ENCODE data around the gene ZFR. TPM values are rescaled to one million over a fixed set of nuclear protein-coding genes. Genes with fewer than 3 reads are reported as not detected.

The ZFR gene
- total RNA-seq, 2 donors from 2014 or later: 59.1 to 67.9 TPM

- Histone ChIP-seq H3K9me3 (ENCODE audit: control insufficient read depth, low read length) (peaks cover 39% of the 10 kb centered on the region), H3K4me1 (ENCODE audit: control insufficient read depth, insufficient read depth, low read length) (peaks cover 3% of the 10 kb centered on the region), H3K27me3 (ENCODE audit: control insufficient read depth, insufficient read depth, low read length, poor library complexity, severe bottlenecking) (no peaks in the 10 kb centered on the region), H3K36me3 (ENCODE audit: control insufficient read depth, insufficient read depth, low read length) (no peaks in the 10 kb centered on the region), H3K4me3 (ENCODE audit: low read length) (no peak overlapping the region), H3K27ac (ENCODE audit: low read depth, low read length) (no peak overlapping the region), H3K9ac (ENCODE audit: extremely low read depth, low read length, poor library complexity, severe bottlenecking) (no peak overlapping the region)
- Mint-ChIP-seq H3K9me3 (peaks cover 44% of the 10 kb centered on the region), H3K36me3 (ENCODE audit: low read depth) (peaks cover 5% of the 10 kb centered on the region), H3K27ac (no peak overlapping the region), H3K4me3 (no peak overlapping the region), H3K4me1 (peaks cover 5% of the 10 kb centered on the region), H3K27me3 (ENCODE audit: insufficient read depth) (no peaks in the 10 kb centered on the region)
- no peak for DNase-seq
- no peak for TF ChIP-seq CTCF (conservative IDR thresholded peaks at IDR 0.05)
- WGBS, 2 experiments (ENCODE audit: insufficient coverage in 1 of 2, insufficient read length in 1 of 2): 88 to 97% methylated on average over 3 to 10 of the region's 10 CpGs
Observed at GRCh38 chr5:32332966-32333365, 111.6 kb downstream of the ZFR start.

GRCh38 chr5:32332361-32332760 is 112.2 kb downstream of the ZFR start:
- 91% methylated on average over 1 of the region's 1 CpG; no CpG with 5 or more reads in 1 of the 2 experiments for WGBS, 2 experiments (ENCODE audit: insufficient coverage in 1 of 2, insufficient read length in 1 of 2)
- DNase-seq: no peak
- Histone ChIP-seq H3K4me3 (ENCODE audit: low read length) (no peak overlapping the region), H3K27me3 (ENCODE audit: control insufficient read depth, insufficient read depth, low read length, poor library complexity, severe bottlenecking) (no peaks in the 10 kb centered on the region), H3K27ac (ENCODE audit: low read depth, low read length) (no peak overlapping the region), H3K36me3 (ENCODE audit: control insufficient read depth, insufficient read depth, low read length) (no peaks in the 10 kb centered on the region), H3K4me1 (ENCODE audit: control insufficient read depth, insufficient read depth, low read length) (peaks cover 3% of the 10 kb centered on the region), H3K9ac (ENCODE audit: extremely low read depth, low read length, poor library complexity, severe bottlenecking) (no peak overlapping the region), H3K9me3 (ENCODE audit: control insufficient read depth, low read length) (peaks cover 33% of the 10 kb centered on the region)
- no peaks in the 10 kb centered on the region for H3K27me3 Mint-ChIP-seq (ENCODE audit: insufficient read depth)
- H3K4me1 Mint-ChIP-seq: peaks cover 5% of the 10 kb centered on the region
- H3K9me3 Mint-ChIP-seq: peaks cover 38% of the 10 kb centered on the region
- peaks cover 5% of the 10 kb centered on the region for H3K36me3 Mint-ChIP-seq (ENCODE audit: low read depth)
- no peak overlapping the region for H3K27ac Mint-ChIP-seq
- TF ChIP-seq CTCF (conservative IDR thresholded peaks at IDR 0.05): no peak
- no peak overlapping the region for H3K4me3 Mint-ChIP-seq

- Histone ChIP-seq H3K27me3 (ENCODE audit: control insufficient read depth, insufficient read depth, low read length, poor library complexity, severe bottlenecking) (no peaks in the 10 kb centered on the region), H3K36me3 (ENCODE audit: control insufficient read depth, insufficient read depth, low read length) (no peaks in the 10 kb centered on the region), H3K27ac (ENCODE audit: low read depth, low read length) (no peak overlapping the region), H3K9me3 (ENCODE audit: control insufficient read depth, low read length) (peaks cover 29% of the 10 kb centered on the region), H3K9ac (ENCODE audit: extremely low read depth, low read length, poor library complexity, severe bottlenecking) (no peak overlapping the region), H3K4me1 (ENCODE audit: control insufficient read depth, insufficient read depth, low read length) (peaks cover 3% of the 10 kb centered on the region), H3K4me3 (ENCODE audit: low read length) (no peak overlapping the region)
- H3K9me3 Mint-ChIP-seq: peaks cover 33% of the 10 kb centered on the region
- H3K27me3 Mint-ChIP-seq (ENCODE audit: insufficient read depth): no peaks in the 10 kb centered on the region
- no peak for TF ChIP-seq CTCF (conservative IDR thresholded peaks at IDR 0.05)
- H3K36me3 Mint-ChIP-seq (ENCODE audit: low read depth): peaks cover 5% of the 10 kb centered on the region
- DNase-seq: no peak
- H3K4me3 Mint-ChIP-seq: no peak overlapping the region
- H3K27ac Mint-ChIP-seq: no peak overlapping the region
- peaks cover 5% of the 10 kb centered on the region for H3K4me1 Mint-ChIP-seq
- 83 to 95% methylated on average over 2 to 3 of the region's 3 CpGs for WGBS, 2 experiments (ENCODE audit: insufficient coverage in 1 of 2, insufficient read length in 1 of 2)
Observed at GRCh38 chr5:32331935-32332274, 112.6 kb downstream of the ZFR start.

Measured in endodermal cell (in vitro differentiated cells).